Mesenchymal stem cell (in vitro differentiated cells and primary cell): Measurements from ENCODE around the gene MYT1.
"Not testable (repeated sequence)": the region's sequence is repeated elsewhere in the genome, so short reads cannot be mapped to it uniquely, and the experiment has no call there.

Source experiments
- DNase-seq: peaks from one replicate; pipeline ENCODE4 v3.0.0-alpha.2; 2013
- H2AFZ ChIP-seq: one replicate; pipeline ENCODE4 v1.6.1; 2013; ENCODE audit warnings: low read depth, mild to moderate bottlenecking, control low read depth, inconsistent platforms, low read length, moderate library complexity
- H2AK5ac ChIP-seq: 2 replicates; pipeline ENCODE4 v1.6.1; 2013; ENCODE audit warnings: low read length, moderate library complexity, mild to moderate bottlenecking, inconsistent platforms; ENCODE audit not compliant: severe bottlenecking
- H2BK120ac ChIP-seq: one replicate; pipeline ENCODE4 v1.6.1; 2013; ENCODE audit warnings: low read depth, mild to moderate bottlenecking, inconsistent platforms, low read length, moderate library complexity
- H2BK12ac ChIP-seq, 2 experiments: one replicate each; pipeline ENCODE4 v1.6.1; 2013; ENCODE audit warnings: inconsistent platforms in 2 of 2, low read length in 2 of 2, mild to moderate bottlenecking in 2 of 2, moderate library complexity in 2 of 2, control low read depth in 1 of 2
- H2BK15ac ChIP-seq: one replicate; pipeline ENCODE4 v1.6.1; 2013; ENCODE audit warnings: mild to moderate bottlenecking, low read depth, inconsistent platforms; ENCODE audit not compliant: poor library complexity, severe bottlenecking
- H2BK5ac ChIP-seq: 2 replicates; pipeline ENCODE4 v1.6.1; 2013; ENCODE audit warnings: low read depth, mild to moderate bottlenecking, low read length, control low read depth, inconsistent platforms; ENCODE audit not compliant: poor library complexity, severe bottlenecking
- H3K14ac ChIP-seq, 2 experiments: one replicate each; pipeline ENCODE4 v1.6.1; 2013; ENCODE audit warnings: inconsistent platforms in 2 of 2, low read length in 2 of 2, control low read depth in 1 of 2, mild to moderate bottlenecking in 1 of 2, moderate library complexity in 1 of 2
- H3K18ac ChIP-seq, 2 experiments: one replicate each; pipeline ENCODE4 v1.6.1; 2013; ENCODE audit warnings: inconsistent platforms in 2 of 2, low read length in 2 of 2, control low read depth in 1 of 2, low read depth in 1 of 2, mild to moderate bottlenecking in 1 of 2
- H3K23ac ChIP-seq, 2 experiments: one replicate each; pipeline ENCODE4 v1.6.1; 2013; ENCODE audit warnings: inconsistent platforms in 2 of 2, low read length in 2 of 2, mild to moderate bottlenecking in 2 of 2, moderate library complexity in 2 of 2, control low read depth in 1 of 2
- H3K27ac ChIP-seq: 2 replicates; pipeline ENCODE4 v1.5.1; 2013; ENCODE audit warnings: mild to moderate bottlenecking, moderate library complexity, low read length, control low read depth, inconsistent platforms; ENCODE audit not compliant: poor library complexity, severe bottlenecking
- H3K27me3 ChIP-seq, 2 experiments: 2 replicates each; pipeline versions ENCODE4 v1.6.1 to v1.7.0; 2013; ENCODE audit warnings: low read length in 2 of 2, mild to moderate bottlenecking in 2 of 2, moderate library complexity in 2 of 2, control low read depth in 1 of 2, inconsistent platforms in 1 of 2; ENCODE audit not compliant: control insufficient read depth in 1 of 2, insufficient read depth in 1 of 2
- H3K36me3 ChIP-seq, 2 experiments: 2 replicates each; pipeline versions ENCODE4 v1.6.1 to v1.7.0; 2013; ENCODE audit warnings: low read length in 2 of 2, control low read depth in 1 of 2, inconsistent platforms in 1 of 2, low read depth in 1 of 2, mild to moderate bottlenecking in 1 of 2; ENCODE audit not compliant: insufficient read depth in 2 of 2, control insufficient read depth in 1 of 2
- H3K4ac ChIP-seq, 2 experiments: one replicate each; pipeline ENCODE4 v1.6.1; 2013; ENCODE audit warnings: inconsistent platforms in 2 of 2, low read length in 2 of 2, mild to moderate bottlenecking in 2 of 2, moderate library complexity in 2 of 2, control low read depth in 1 of 2, low read depth in 1 of 2
- H3K4me1 ChIP-seq: 2 replicates; pipeline ENCODE4 v1.6.1; 2013; ENCODE audit warnings: low read depth, low read length, control low read depth; ENCODE audit not compliant: control insufficient read depth, insufficient read depth
- H3K4me2 ChIP-seq: 2 replicates; pipeline ENCODE4 v1.6.1; 2013; ENCODE audit warnings: low read length, mild to moderate bottlenecking, inconsistent platforms; ENCODE audit not compliant: poor library complexity, severe bottlenecking
- H3K4me3 ChIP-seq, 2 experiments: 2 replicates each; pipeline versions ENCODE4 v1.5.1 to v1.7.0; 2013; ENCODE audit warnings: low read length in 2 of 2, mild to moderate bottlenecking in 2 of 2, control low read depth in 1 of 2, low read depth in 1 of 2; ENCODE audit not compliant: insufficient read depth in 1 of 2
- H3K79me1 ChIP-seq: replicated peaks from 2 replicates; pipeline ENCODE4 v1.6.1; 2013; ENCODE audit warnings: mild to moderate bottlenecking, control low read depth, low read length, inconsistent platforms; ENCODE audit not compliant: poor library complexity, severe bottlenecking
- H3K9ac ChIP-seq: 2 replicates; pipeline ENCODE4 v1.7.0; 2013; ENCODE audit warnings: mild to moderate bottlenecking, low read length, moderate library complexity
- H3K9me3 ChIP-seq: 2 replicates; pipeline ENCODE4 v1.7.0; 2013; ENCODE audit warnings: mild to moderate bottlenecking, low read length; ENCODE audit not compliant: control insufficient read depth
- H4K8ac ChIP-seq: one replicate; pipeline ENCODE4 v1.6.1; 2013; ENCODE audit warnings: inconsistent platforms, mild to moderate bottlenecking, low read length, moderate library complexity
- H4K91ac ChIP-seq: one replicate; pipeline ENCODE4 v1.6.1; 2013; ENCODE audit warnings: mild to moderate bottlenecking, low read length, inconsistent platforms
- WGBS: methylation state at CpG from one replicate; pipeline ENCODE4 v1.1.7; 2013; ENCODE audit warnings: mixed read lengths; 5-methylcytosine and 5-hydroxymethylcytosine counted together

MYT1 gene

GRCh38 chr20:64178925-64179324, 14.7 kb downstream of the MYT1 start:
- H3K9ac ChIP-seq, H2AFZ ChIP-seq, H2BK120ac ChIP-seq, DNase-seq, H3K27ac ChIP-seq, H3K9me3 ChIP-seq, H3K4me2 ChIP-seq, H3K4me1 ChIP-seq, H2BK15ac ChIP-seq, H4K8ac ChIP-seq, H3K36me3 ChIP-seq, H3K79me1 ChIP-seq, H4K91ac ChIP-seq, H3K4ac ChIP-seq, H3K4me3 ChIP-seq, H3K23ac ChIP-seq, H3K18ac ChIP-seq, H2BK5ac ChIP-seq, H2AK5ac ChIP-seq, H3K14ac ChIP-seq, H2BK12ac ChIP-seq: not testable (repeated sequence)
- 89% methylated on average over 20 of the region's 20 CpGs for WGBS
- peaks cover 27% of the 10 kb centered on the region in 2 experiments for H3K27me3 ChIP-seq

GRCh38 chr20:64179805-64180204, 15.6 kb downstream of the MYT1 start:
- no peak for DNase-seq
- Histone ChIP-seq H3K23ac (no peak overlapping the region), H3K9me3 (no peaks in the 10 kb centered on the region), H2AK5ac (no peak overlapping the region), H4K8ac (no peak overlapping the region), H2AFZ (no peak overlapping the region), H3K27ac (no peak overlapping the region), H3K4ac (no peak overlapping the region), H2BK120ac (no peak overlapping the region), H3K9ac (no peak overlapping the region), H3K79me1 (no peaks in the 10 kb centered on the region), H4K91ac (no peak overlapping the region), H3K36me3 (no peaks in the 10 kb centered on the region), H3K27me3 (peaks cover 27% of the 10 kb centered on the region in 2 experiments), H3K18ac (no peak overlapping the region), H2BK12ac (no peak overlapping the region), H3K4me2 (no peak overlapping the region), H2BK15ac (no peak overlapping the region), H3K4me1 (peaks cover 2% of the 10 kb centered on the region), H2BK5ac (no peak overlapping the region), H3K4me3 (no peak overlapping the region), H3K14ac (no peak overlapping the region)
- WGBS: 79% methylated on average over 6 of the region's 6 CpGs

- Histone ChIP-seq H2BK5ac (no peak overlapping the region), H3K36me3 (no peaks in the 10 kb centered on the region), H3K27ac (no peak overlapping the region), H3K79me1 (no peaks in the 10 kb centered on the region), H3K18ac (no peak overlapping the region), H3K9me3 (no peaks in the 10 kb centered on the region), H3K4ac (no peak overlapping the region), H2AK5ac (no peak overlapping the region), H3K27me3 (peaks cover 27% of the 10 kb centered on the region in 2 experiments), H3K23ac (no peak overlapping the region), H4K91ac (no peak overlapping the region), H3K4me2 (no peak overlapping the region), H3K9ac (no peak overlapping the region), H4K8ac (no peak overlapping the region), H2BK15ac (no peak overlapping the region), H3K4me3 (no peak overlapping the region), H3K14ac (no peak overlapping the region), H2BK12ac (no peak overlapping the region), H3K4me1 (peaks cover 2% of the 10 kb centered on the region), H2BK120ac (no peak overlapping the region), H2AFZ (no peak overlapping the region)
- WGBS: 97% methylated on average over 6 of the region's 7 CpGs
- DNase-seq: no peak
Measured at GRCh38 chr20:64180673-64181072, 16.4 kb downstream of the MYT1 start.

- H3K9me3 ChIP-seq: no peaks in the 10 kb centered on the region
- H3K4me2 ChIP-seq: no peak overlapping the region
- H2AFZ ChIP-seq: no peak overlapping the region
- no peak overlapping the region for H2BK15ac ChIP-seq
- H3K18ac ChIP-seq: no peak overlapping the region
- no peak overlapping the region for H2BK12ac ChIP-seq
- H3K4ac ChIP-seq: no peak overlapping the region
- 82% methylated on average over 5 of the region's 5 CpGs for WGBS
- no peaks in the 10 kb centered on the region for H3K36me3 ChIP-seq
- no peak overlapping the region for H3K9ac ChIP-seq
- no peak for DNase-seq
- no peak overlapping the region for H4K91ac ChIP-seq
- H3K27me3 ChIP-seq: peaks cover 25 to 26% of the 10 kb centered on the region in 2 experiments
- no peak overlapping the region for H3K14ac ChIP-seq
- H3K23ac ChIP-seq: no peak overlapping the region
- H3K4me3 ChIP-seq: no peak overlapping the region
- H2BK120ac ChIP-seq: no peak overlapping the region
- H3K4me1 ChIP-seq: peaks cover 2% of the 10 kb centered on the region
- H3K79me1 ChIP-seq: no peaks in the 10 kb centered on the region
- H4K8ac ChIP-seq: no peak overlapping the region
- no peak overlapping the region for H3K27ac ChIP-seq
- no peak overlapping the region for H2AK5ac ChIP-seq
- no peak overlapping the region for H2BK5ac ChIP-seq
Measured at GRCh38 chr20:64181391-64181790, 17.1 kb downstream of the MYT1 start.
